Measurements from ENCODE around the gene OBI1. TPM values are rescaled to one million over a fixed set of nuclear protein-coding genes. Genes with fewer than 3 reads are reported as not detected.

Gene OBI1
- total RNA-seq, 4 donors from 2014 or later = 8.4 to 16.1 (median 12.3) TPM

DNA sequence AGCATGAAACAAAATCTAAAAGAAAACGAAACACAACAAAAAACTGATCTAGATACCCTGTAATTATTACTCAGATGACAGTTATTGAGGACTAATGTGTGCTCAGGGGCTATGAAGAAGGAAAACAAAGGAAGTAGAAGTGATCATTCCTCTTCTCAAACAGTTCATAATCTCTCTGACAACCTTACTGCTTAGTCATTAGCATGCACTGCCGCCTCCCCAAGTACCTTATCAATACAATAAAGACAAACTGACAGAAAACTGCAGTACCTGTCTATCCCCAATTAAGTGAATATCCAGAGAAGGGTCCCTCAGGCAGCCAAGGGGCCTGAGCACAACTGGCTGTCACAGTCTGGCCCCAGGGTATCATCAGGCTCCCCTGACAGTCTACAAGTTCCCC is 33.6 kb downstream of the OBI1 start:
- H3K27me3 ChIP-seq = no peaks in the 10 kb centered on the region
- H3K27ac ChIP-seq = no peak overlapping the region
- WGBS, 2 donors = 88 to 97% methylated on average over 2 of the region's 2 CpGs
- peaks cover 0 to 61% (median 0%) of the 10 kb centered on the region in 3 donors for H3K36me3 ChIP-seq
- DNase-seq (ENCODE audit: low spot score in 2 of 2) = no peak
- no peaks in the 10 kb centered on the region for H3K4me1 ChIP-seq
- H3K4me3 ChIP-seq = no peak overlapping the region
- no peaks in the 10 kb centered on the region for H3K9me3 ChIP-seq
- TF ChIP-seq POLR2A (IDR thresholded peaks at IDR 0.05) (no peak), EP300 (IDR thresholded peaks at IDR 0.05) (no peak)
- TF ChIP-seq, protein P1, sequence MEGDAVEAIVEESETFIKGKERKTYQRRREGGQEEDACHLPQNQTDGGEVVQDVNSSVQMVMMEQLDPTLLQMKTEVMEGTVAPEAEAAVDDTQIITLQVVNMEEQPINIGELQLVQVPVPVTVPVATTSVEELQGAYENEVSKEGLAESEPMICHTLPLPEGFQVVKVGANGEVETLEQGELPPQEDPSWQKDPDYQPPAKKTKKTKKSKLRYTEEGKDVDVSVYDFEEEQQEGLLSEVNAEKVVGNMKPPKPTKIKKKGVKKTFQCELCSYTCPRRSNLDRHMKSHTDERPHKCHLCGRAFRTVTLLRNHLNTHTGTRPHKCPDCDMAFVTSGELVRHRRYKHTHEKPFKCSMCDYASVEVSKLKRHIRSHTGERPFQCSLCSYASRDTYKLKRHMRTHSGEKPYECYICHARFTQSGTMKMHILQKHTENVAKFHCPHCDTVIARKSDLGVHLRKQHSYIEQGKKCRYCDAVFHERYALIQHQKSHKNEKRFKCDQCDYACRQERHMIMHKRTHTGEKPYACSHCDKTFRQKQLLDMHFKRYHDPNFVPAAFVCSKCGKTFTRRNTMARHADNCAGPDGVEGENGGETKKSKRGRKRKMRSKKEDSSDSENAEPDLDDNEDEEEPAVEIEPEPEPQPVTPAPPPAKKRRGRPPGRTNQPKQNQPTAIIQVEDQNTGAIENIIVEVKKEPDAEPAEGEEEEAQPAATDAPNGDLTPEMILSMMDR (IDR thresholded peaks at IDR 0.05) = no peak

DNA sequence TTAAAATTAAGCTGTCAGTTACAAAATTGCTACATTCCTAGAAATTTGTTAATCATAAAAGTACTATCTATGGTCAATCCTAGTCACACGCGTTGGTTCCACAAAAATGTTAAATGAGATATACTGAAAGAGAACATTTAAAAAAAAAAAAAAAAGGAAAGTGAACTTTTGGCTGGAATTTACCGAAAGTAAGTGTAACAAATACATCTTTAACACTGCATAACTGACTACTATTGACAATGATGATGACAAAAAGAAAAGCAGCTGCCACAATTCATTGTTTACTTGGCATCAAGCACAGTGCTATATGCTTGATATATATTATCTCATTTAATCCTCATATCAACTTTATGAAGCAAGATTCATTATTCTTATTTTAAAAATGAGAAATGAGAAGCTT is 35.8 kb downstream of the OBI1 start:
- no peak for DNase-seq (ENCODE audit: low spot score in 2 of 2)
- Histone ChIP-seq H3K9me3 (no peaks in the 10 kb centered on the region), H3K27me3 (no peaks in the 10 kb centered on the region), H3K36me3 (peaks cover 0 to 44% (median 0%) of the 10 kb centered on the region in 3 donors), H3K4me3 (no peak overlapping the region), H3K27ac (no peak overlapping the region), H3K4me1 (no peaks in the 10 kb centered on the region)
- WGBS, 2 donors = 97 to 98% methylated on average over 3 of the region's 3 CpGs
- TF ChIP-seq, protein P1 (IDR thresholded peaks at IDR 0.05) = no peak
- no peak for TF ChIP-seq POLR2A (IDR thresholded peaks at IDR 0.05)
- TF ChIP-seq EP300 (IDR thresholded peaks at IDR 0.05) = no peak

DNA sequence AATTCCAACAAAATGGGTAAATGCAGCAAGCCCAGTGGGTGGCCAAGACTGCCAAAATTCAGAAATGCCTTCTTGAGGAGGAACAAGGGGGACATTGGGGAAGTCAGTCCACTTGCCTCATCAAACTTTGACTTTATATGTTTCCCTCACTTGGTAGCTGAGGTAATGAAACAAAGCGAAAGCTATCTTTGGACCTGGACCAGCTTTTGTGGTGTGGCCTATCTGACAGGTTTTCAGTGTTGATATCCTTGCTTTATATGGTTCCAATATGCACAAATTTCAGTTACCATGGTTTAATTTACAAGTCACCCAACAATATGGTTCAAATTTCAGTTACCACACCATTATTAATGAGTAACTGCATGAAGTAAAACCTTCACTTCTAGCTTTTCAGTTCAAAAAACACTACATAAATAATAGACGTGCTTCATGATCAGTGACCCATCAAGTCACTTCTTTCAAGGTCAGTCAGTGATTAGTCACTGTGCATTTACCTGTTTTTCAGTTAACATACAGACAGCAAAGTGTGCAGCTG is 38.0 kb downstream of the OBI1 start:
- Histone ChIP-seq H3K4me3 (no peak overlapping the region), H3K4me1 (no peaks in the 10 kb centered on the region), H3K27me3 (no peaks in the 10 kb centered on the region), H3K36me3 (peaks cover 0 to 44% (median 0%) of the 10 kb centered on the region in 3 donors), H3K27ac (no peak overlapping the region), H3K9me3 (no peaks in the 10 kb centered on the region)
- 95 to 96% methylated on average over 2 of the region's 2 CpGs for WGBS, 2 donors
- DNase-seq (ENCODE audit: low spot score in 2 of 2) = no peak
- TF ChIP-seq POLR2A (IDR thresholded peaks at IDR 0.05) (no peak), EP300 (IDR thresholded peaks at IDR 0.05) (no peak)
- TF ChIP-seq, protein P1 (IDR thresholded peaks at IDR 0.05) = no peak

DNA sequence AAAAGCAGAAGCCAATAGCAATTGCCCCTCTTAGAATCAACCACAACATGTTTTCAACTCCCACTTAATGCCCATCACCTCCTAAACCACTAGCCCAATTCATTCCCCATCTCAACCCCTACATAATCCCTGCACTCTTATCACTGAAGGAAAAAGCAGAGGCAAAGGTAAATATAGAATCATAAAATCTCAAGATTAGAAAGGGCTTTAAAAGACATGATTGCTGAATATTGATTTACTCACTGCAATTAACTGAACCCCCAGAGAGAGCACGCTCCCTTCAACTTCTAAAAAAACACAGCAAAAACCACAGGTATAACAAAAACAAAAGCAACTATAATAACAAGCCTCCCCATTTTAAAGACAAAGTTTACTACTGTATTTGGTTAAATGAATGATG is 40.5 kb downstream of the OBI1 start:
- Histone ChIP-seq H3K4me3 (no peak overlapping the region), H3K4me1 (no peaks in the 10 kb centered on the region), H3K9me3 (no peaks in the 10 kb centered on the region), H3K27me3 (no peaks in the 10 kb centered on the region), H3K36me3 (peaks cover 0 to 53% (median 0%) of the 10 kb centered on the region in 3 donors), H3K27ac (no peak overlapping the region)
- WGBS, 2 donors = 96 to 98% methylated on average over 1 of the region's 1 CpG
- DNase-seq (ENCODE audit: low spot score in 2 of 2) = no peak
- TF ChIP-seq, protein P1 (IDR thresholded peaks at IDR 0.05) = no peak
- TF ChIP-seq EP300 (IDR thresholded peaks at IDR 0.05) = no peak
- TF ChIP-seq POLR2A (IDR thresholded peaks at IDR 0.05) = no peak

DNA sequence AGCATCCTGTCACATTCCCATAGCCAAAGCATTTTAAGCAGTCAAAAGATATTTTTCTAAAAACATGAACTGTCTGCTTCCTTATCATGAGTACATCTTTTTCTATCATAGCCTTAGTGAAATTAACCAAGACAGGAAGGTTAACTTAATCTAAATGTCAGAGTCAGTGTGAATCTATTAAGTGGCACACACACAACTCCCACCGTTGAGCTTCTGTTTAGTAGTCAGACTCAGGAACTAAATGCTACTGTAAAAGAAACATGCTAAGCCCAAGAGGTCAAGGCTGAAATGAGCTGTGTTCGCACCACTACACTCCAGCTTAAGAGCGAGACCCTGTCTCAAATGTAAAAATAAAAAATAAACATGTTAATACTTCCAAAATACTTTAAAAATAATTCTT is 47.9 kb downstream of the OBI1 start:
- peaks cover 11 to 58% of the 10 kb centered on the region in 2 donors for H3K27me3 ChIP-seq
- WGBS, 2 donors = 39 to 49% methylated on average over 3 of the region's 3 CpGs
- no peaks in the 10 kb centered on the region for H3K9me3 ChIP-seq
- no peak overlapping the region for H3K27ac ChIP-seq
- peaks cover 0 to 22% (median 0%) of the 10 kb centered on the region in 3 donors for H3K36me3 ChIP-seq
- DNase-seq (ENCODE audit: low spot score in 2 of 2) = no peak
- H3K4me1 ChIP-seq = peaks cover 0 to 34% (median 20%) of the 10 kb centered on the region in 4 donors
- H3K4me3 ChIP-seq = no peak overlapping the region
- no peak for TF ChIP-seq EP300 (IDR thresholded peaks at IDR 0.05)
- no peak for TF ChIP-seq POLR2A (IDR thresholded peaks at IDR 0.05)
- TF ChIP-seq, protein P1 (IDR thresholded peaks at IDR 0.05) = no peak
